GM18867 (cell line): Measurements from ENCODE around the gene PRCC.

Experiments used
- ATAC-seq: cut with Tn5 transposase; IDR thresholded peaks from one replicate; pipeline ENCODE4 v1.9.1; 2021; ENCODE audit warnings: mild to moderate bottlenecking, moderate library complexity; ENCODE audit not compliant: unreplicated experiment

Gene PRCC, protein sequence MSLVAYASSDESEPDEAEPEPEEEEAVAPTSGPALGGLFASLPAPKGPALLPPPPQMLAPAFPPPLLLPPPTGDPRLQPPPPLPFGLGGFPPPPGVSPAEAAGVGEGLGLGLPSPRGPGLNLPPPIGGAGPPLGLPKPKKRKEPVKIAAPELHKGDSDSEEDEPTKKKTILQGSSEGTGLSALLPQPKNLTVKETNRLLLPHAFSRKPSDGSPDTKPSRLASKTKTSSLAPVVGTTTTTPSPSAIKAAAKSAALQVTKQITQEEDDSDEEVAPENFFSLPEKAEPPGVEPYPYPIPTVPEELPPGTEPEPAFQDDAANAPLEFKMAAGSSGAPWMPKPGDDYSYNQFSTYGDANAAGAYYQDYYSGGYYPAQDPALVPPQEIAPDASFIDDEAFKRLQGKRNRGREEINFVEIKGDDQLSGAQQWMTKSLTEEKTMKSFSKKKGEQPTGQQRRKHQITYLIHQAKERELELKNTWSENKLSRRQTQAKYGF

DNA sequence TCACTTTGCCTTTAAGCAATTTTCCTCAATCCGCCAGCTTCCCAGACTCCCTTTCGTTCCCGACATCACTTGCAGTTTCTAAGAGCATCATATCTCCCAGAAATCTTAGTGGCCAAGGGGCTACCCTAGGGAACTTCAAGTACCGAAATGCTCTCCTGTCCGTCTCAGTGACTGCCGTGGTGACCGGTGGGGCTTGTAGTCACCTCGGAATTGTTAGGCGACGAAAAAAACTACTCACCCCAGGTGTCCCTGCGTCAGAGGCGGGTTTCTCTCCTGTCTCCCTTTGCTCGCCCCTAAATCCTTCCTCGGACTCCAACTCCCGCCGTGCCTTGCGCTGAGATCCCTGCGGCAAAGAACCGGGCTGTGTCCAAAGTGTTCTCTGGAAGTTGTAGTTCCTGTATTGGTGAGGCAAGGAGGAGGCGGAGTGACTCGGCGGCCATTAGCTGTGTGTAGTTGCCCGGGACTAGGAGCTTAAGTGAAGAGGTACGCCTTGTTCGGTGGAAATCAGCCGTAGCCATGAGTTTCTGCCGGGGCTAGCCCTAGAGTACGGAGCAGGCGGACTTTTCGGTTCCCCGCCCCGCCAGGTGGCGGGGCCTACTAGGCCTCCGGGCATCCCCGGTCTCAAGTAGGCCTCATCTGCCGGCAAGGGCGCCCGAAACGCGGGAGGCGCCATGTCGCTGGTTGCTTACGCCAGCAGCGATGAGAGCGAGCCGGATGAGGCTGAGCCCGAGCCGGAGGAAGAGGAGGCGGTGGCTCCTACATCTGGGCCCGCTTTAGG is at the start of gene PRCC:
Gene PRCC, plus strand, starts transcription at position 435 of the 778 bp plus-strand sequence. Its CDS starts 237 bp downstream, at position 672.
- ATAC-seq = peak; percentile 89

DNA sequence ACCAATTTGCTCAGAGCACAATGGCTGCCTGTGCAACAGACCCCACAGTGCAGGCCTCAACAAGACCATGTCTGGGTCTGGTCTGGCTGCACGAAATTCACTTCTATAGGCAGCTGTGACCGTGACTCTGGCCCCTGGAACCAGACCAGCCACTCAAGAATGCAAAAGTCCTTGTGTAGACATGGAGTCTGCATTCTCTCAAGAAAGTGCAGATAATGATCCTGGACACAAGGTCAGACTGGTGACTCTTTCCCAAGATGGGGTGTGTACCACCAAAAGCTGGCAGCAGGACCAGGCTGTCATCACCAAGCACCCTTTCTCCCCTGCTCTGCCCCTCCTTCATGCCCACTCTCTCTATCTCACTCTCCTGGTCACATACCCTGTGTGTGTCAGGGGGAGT is 46.2 kb upstream of the PRCC start:
- no peak for ATAC-seq

DNA sequence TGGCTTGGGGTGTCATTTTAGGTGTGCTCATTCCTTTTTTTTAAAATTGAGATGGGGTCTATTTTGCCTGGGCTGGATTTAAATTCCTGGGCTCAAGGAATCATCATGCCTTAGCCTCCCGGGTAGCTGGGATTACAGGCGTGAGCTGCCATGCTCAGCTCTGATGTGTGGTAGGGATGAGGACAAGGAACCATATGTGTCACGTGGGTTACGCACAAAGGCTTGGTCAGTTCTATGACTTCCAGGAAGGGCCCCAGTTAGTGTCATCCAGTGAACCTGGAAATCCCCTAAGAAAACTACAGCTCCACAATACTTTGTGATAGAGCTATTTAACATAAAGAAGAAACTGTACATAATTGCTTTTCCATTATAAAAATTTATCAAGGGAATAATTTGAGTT is 45.8 kb upstream of the PRCC start:
- ATAC-seq = no peak

DNA sequence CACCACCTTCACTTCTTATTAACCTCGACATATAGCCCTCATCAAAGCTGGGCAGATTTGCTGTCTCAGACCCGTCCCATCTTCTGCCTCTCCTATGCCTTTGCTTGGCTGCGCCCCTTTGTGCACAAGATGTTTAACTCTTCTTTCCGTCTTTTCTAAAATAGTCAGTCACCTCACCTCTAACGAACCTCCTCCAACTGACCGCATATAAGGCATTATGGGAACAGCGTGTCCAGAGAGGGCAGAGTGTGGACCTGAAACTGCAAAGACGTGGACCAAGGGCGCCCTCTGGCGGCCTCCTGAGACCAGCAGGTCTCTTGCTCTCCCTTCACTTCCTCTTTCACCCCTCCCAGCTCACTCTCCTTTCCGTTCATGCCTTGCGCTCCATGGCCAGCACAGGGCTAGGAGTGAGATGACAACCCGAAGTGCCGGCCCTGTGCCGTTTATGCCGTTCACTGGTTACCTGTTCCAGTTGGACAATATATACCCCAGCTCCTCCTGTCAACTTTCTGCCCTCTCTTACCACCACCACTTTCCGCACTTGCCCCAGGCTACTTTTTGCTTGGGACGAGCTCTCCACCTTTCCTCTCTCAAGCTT is 41.6 kb upstream of the PRCC start:
- ATAC-seq = peak; percentile 36

DNA sequence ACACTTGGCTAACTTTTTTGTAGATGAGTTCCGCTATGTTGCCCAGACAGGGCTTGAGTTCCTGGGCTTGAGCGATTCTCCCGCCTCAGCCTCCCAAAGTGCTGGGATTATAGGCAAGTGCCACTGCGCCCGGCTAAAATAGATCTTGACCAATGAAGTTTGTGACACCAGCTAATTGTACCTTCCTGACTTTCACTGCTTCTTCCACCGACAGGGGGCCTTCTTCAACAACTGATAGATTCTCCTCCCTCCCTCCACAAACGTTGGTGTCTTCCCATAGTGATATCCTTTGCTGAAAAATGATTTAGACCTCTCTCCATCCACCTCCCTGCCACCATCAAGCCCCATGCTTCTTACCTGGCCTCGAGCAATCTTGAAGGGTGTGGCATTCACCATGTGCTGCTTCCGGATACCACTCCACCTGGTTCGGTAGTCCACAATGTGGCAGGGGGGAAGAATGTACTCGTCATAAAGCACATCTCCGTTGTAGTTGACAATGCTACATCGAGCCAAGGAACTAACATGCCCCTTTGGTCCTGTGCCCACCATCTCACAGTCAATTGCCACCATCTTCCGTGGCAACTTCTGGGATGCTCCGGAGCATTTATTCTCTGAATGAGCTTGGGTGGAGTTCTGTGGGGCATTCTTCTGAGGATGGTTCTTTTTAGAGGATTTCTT is 40.6 kb upstream of the PRCC start:
- no peak for ATAC-seq

DNA sequence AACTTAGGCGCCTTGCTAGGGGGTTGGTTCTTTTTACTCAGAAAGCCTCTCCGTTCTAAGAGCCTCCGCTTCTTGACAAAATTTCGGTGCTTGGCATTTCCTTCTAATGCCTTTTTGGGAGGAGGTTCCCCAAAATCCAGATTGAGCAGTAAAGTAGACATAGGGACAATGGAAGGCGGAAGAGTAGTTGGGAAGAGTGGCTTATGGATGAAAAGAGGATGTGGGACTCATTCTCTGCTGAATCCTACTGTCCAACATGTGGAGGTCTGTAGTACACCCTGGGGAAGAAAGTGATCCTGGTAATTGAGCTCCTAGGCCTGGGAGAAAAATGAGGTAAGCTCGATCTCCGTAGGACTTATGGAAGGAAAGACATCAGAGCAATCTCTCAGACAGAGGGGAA is 39.8 kb upstream of the PRCC start:
- ATAC-seq = no peak

DNA sequence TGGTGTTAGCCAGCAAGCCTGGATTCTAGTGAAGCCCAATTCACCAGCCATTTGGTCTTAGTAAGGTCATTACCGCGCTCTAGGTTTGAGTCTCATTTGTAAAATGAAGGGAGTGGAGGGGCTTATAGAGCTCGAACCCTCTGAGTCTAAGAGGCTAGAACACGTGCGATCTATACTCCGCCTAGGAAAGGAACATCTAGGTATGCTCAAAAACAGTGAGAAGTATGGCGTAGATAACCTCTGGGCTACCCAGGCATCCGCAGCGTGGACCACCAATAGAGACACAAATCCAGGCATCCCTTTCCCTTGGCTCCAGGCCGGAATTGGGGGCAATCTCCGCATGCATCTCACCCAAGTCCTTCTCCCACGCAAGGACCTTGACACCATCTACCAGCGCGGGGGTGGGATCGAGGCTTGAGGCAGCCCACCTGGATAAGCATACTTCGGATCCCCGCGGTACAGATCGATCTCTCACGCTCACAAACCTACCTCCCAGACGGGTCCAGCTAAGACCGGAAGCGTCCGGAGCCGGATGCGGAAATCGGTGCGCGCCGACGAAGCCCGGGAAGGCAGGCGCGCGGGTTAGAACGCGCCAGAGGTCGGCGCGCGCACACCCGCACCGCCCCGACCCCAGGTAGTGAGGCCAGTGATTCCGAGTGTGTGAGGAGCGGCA is 39.3 kb upstream of the PRCC start, which contains the start of gene METTL25B:
Gene METTL25B, plus strand, starts transcription at position 544 of the 673 bp plus-strand sequence. CDS start 636 bp downstream, outside the sequence.
- peak; percentile 57 for ATAC-seq

DNA sequence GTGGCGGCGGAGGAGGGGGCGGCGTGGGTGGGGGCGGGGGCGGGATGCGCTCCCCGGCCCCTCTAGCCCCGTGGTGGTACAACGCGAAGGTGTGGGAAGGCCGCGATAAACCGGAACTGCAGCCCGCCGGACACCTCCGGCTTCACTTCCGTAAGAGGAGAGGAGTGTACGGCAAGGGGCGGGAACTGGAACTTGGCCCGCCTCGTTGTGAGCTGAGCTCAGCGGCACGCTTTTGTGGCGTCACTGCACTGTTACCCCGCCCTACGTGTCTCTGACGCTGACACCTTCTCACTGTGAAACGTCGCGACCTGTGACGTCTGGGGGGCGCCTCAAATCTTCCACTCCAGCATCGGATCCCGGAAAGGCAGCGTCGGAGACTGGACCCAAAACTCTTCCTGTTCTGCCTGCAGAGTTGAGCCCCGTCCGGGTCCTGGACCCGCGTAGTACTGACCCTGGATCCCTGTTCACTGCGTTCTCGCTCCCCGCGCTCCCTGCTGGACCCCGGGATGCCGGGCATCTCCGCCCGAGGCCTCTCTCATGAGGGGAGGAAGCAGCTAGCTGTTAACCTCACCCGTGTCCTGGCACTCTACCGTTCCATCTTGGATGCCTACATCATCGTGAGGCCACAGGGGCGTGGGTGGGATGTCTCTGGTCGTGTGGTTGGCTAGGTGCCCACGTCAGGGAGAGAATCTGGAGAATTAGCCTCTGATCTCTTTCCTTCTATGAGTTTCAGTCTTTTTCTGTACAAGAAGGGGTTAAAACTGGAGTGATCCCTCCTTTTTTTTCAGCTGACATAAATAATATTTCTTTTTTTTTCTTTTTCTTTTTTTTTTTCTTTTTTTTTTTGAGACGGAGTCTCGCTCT is 38.5 kb upstream of the PRCC start, which contains the start of gene ISG20L2:
Gene ISG20L2, minus strand, starts transcription at position 168 of the 864 bp plus-strand sequence. CDS start 1,114 bp downstream, outside the sequence.
- ATAC-seq = peak; percentile 87

DNA sequence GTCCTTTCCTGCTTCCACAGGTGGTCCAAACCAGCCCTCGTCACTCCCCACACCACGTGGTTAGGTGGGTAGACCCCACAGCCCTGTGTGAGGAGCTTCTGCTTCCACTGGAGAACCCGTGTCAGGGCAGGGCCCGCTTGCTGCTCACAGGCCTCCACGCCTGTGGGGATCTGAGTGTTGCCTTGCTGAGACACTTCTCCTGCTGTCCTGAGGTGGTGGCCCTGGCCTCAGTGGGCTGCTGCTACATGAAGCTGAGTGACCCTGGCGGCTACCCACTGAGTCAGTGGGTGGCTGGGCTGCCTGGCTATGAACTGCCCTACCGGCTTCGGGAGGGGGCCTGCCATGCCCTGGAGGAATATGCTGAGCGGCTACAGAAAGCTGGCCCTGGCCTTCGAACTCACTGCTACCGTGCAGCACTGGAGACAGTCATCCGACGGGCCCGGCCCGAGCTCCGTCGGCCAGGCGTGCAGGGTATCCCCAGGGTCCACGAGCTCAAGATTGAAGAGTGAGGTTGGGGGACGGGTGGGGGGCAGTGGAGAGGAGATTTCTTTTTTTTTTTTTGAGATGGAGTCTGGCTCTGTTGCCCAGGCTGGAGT is 33.2 kb upstream of the PRCC start:
- no peak for ATAC-seq

DNA sequence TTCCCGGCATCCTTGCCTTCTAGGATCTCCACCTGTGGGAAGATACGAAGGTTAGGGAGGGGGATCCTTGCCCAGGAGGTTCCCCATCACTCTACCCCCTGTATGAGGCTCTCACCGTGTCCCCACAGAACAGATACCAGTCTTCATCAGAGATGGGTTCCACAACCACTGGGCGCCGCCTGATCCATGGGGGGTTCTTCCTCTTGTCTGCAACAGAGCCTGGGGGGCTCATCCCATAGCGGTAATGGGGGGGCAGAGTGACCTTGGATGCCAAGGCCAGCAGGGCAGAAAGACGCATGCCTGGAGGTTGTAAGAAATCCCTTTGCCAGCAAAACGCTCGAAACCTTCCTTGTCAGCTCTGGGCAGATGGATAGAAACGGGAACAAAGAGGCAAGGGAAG is 28.9 kb upstream of the PRCC start:
- no peak for ATAC-seq

DNA sequence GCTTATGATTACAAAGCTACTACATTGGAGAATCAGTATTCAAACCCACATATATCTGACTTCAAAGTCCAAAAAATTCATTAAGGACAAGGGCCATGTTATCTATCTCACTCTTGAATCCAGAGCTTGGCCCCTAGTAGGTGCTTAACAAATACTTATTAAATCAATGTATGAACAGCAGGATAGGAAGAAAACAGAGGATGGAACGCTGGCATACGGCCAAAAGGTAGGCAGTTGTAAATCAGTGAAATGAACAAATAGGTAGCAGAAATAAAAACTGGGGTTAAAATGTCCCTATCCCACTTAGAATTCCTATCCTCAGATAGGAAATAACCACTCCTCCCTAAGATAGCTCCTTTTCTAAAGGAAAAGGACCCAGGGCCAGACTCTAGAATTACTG is 28.4 kb upstream of the PRCC start:
- ATAC-seq = no peak

DNA sequence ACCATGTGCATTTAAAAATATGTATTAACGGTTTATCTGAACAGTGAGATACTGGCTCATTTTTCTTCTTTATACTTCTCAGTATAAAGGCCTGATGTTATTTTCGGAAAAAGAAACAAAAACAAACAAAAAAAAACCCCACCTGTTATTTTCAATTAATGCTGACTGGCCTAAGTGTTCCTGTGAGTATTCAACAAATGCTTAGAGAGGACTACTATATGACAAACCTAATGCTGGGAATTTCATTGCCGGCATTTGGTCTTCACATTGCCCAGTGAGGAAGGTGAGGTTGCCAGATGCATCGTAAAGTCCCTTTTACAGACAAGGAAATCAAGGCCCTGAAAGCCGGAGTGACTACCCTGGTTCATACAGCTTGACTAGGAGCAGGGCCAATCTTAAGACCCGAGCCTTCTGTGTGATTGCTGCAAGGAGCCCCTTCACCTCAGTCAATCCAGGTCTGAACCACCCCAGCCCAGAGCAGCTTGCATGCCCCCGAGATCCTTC is 27.0 kb upstream of the PRCC start:
- no peak for ATAC-seq

DNA sequence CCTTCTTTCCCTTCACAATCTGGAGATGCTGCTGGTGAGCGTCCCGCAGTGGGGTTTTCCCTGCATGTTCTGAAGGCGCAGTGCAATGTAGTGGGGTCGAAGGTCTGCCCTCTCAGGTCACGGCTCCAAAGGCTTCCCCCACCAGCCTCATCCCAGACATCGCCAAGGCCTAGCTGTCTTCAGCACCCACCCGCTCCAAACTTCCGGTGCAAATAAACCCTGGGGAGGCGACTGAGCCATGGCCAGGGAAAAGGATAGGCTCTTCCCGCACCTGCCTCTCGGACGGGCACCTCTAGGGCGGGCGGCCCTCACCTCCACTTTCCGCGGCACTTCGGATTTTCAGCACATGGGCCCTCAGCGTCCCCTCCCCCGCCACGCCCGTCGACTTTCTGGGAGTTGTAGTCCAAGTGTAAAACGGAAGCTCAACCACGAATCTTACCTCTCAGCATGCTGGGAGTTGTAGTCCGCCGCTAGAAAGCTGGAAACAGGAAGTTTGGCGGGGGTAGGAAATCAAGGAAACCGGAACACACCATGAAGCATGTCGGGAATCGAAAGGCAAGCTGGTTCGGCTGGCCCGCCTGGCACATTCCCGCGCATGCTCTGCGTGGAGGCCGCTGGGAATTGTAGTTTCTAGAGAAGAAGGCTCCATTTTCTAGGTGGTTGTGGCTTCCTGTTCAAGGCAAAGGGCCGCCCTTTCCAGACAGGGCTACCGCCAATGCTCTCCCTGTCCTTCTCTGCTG is 26.4 kb upstream of the PRCC start, which contains the start of gene MRPL24:
Gene MRPL24, minus strand, starts transcription at position 348 of the 740 bp plus-strand sequence. CDS start 2,384 bp downstream, outside the sequence.
- peak; percentile 81 for ATAC-seq

DNA sequence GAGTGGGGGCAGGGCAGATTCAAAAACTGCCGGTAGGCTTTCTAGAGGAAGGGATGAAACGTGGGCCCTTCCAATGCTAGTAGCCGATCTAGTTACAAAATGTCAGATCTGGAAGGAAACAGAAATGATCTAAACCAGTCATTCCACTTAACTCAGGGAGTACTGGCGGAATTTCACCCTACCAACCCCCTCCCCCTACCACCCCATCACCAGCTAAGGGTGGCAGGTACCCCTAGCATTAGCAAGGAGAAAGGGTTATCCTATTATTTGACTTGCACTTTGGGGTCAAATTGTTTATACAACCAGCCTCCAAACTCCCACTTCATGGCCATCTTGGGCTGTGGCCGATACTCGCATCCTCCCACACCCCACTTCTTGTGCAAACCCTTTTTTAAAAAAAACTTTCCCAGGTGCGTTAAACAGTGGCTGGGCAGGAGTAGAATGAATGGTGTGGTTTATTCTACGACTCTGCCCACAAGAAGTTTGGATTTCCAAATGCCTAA is 25.8 kb upstream of the PRCC start:
- no peak for ATAC-seq

DNA sequence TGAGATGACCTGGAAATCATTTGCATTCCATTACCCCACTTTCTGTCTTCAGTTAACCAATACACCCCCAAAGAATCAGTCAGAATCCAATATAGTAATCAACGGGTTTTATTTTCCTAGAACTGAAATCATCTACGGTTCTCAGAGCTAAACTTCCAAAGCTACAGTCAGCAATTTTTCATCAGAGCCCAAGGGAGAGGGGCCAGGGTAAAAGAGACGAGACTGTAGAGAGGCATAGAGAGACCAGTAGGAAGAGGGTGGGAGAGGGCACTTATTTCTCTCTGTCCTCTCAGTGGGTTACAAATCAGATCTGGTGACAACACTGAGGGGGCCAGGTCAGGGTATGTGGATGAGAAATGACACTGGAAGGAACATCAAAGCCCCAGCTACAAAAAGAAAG is 25.3 kb upstream of the PRCC start:
- no peak for ATAC-seq

DNA sequence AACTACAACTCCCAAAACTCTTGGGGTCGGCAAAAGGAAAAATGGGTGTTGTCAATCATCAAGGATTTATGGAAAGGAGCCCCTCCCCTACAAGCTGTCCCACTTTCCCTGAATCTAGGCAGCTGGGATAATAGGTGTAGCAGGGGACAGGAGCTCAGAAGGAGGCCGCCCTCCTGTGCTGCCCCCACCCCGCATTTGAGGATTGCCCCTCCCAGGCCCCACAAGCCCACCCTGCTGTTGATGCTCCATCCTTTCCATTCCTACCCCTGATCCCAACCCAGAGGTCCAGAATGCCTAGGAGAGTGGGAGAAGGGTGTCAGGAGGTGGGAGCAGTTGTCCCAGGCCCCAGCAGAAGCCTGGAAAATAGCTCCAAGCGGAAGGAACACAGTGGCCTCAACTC is 24.5 kb upstream of the PRCC start:
- no peak for ATAC-seq
